ENCODE results near the gene MVB12B.

GRCh38 chr9:126531035-126531571 lies 204.5 kb downstream of the MVB12B start:
- TF ChIP-seq CTCF (IDR thresholded peaks at IDR 0.05 in 4 of 5, conservative IDR thresholded peaks at IDR 0.05 in 1 of 5), result no peak
- no peak for TF ChIP-seq POLR2A (IDR thresholded peaks at IDR 0.05)
